ENCODE results near the gene GRAMD1A. TPM values are rescaled to one million over a fixed set of nuclear protein-coding genes. Genes with fewer than 3 reads are reported as not detected.

The GRAMD1A gene
- total RNA-seq, 1 experiment from 2014 or later, result 62.7 TPM

GRCh38 chr19:35051796-35052195 lies 51.7 kb downstream of the GRAMD1A start:
- H3K4me2 ChIP-seq, result no peak overlapping the region
- no peak overlapping the region for H3K27ac ChIP-seq
- DNase-seq, result no peak
- no peak for TF ChIP-seq CTCF (conservative IDR thresholded peaks at IDR 0.05)
- no peak for TF ChIP-seq EZH2 (IDR thresholded peaks at IDR 0.05; ENCODE audit: low read depth)
- no peak overlapping the region for H2AFZ ChIP-seq
- H3K4me3 ChIP-seq, result no peak overlapping the region
- H3K27me3 ChIP-seq (ENCODE audit: insufficient read depth, low read depth), result no peaks in the 10 kb centered on the region
- ChIA-PET CTCF (no interaction called here), POLR2A (ENCODE audit: unreplicated experiment) (no interaction called here)
- H3K9me3 ChIP-seq (ENCODE audit: insufficient read depth, low read depth), result no peaks in the 10 kb centered on the region
- H3F3A ChIP-seq (ENCODE audit: insufficient read depth, low read depth), result peaks cover 12% of the 10 kb centered on the region; the same call in 1 of the 2 replicates
- intact Hi-C loops (cut with micrococcal nuclease; ENCODE audit: unreplicated experiment), result no loop called here
- H3K9me2 ChIP-seq (ENCODE audit: insufficient read depth), result no peaks in the 10 kb centered on the region
- H4K20me1 ChIP-seq (ENCODE audit: insufficient read depth), result no peaks in the 10 kb centered on the region
- no peaks in the 10 kb centered on the region for H3K36me3 ChIP-seq (ENCODE audit: low read depth)
- no TSS peak for BruUV-seq (replicated peaks)
- peaks cover 10% of the 10 kb centered on the region for H3K4me1 ChIP-seq (replicated peaks; ENCODE audit: insufficient read depth)
- no peaks in the 10 kb centered on the region for H3K79me2 ChIP-seq (ENCODE audit: low read depth)

- Histone ChIP-seq H3F3A (ENCODE audit: insufficient read depth, low read depth) (peaks cover 12% of the 10 kb centered on the region; the same call in 1 of the 2 replicates), H2AFZ (no peak overlapping the region), H3K4me2 (no peak overlapping the region), H3K4me3 (no peak overlapping the region), H4K20me1 (ENCODE audit: insufficient read depth) (no peaks in the 10 kb centered on the region), H3K27ac (no peak overlapping the region), H3K36me3 (ENCODE audit: low read depth) (no peaks in the 10 kb centered on the region), H3K9me2 (ENCODE audit: insufficient read depth) (no peaks in the 10 kb centered on the region), H3K79me2 (ENCODE audit: low read depth) (no peaks in the 10 kb centered on the region), H3K27me3 (ENCODE audit: insufficient read depth, low read depth) (no peaks in the 10 kb centered on the region), H3K4me1 (replicated peaks; ENCODE audit: insufficient read depth) (peaks cover 10% of the 10 kb centered on the region), H3K9me3 (ENCODE audit: insufficient read depth, low read depth) (no peaks in the 10 kb centered on the region)
- no TSS peak for BruUV-seq (replicated peaks)
- intact Hi-C loops (cut with micrococcal nuclease; ENCODE audit: unreplicated experiment), result no loop called here
- ChIA-PET CTCF (interaction anchor here (0.7 kb wide), 1 partner anchor 8 kb away, joined by 3 read pairs; no protein-coding TSS in a partner anchor), POLR2A (ENCODE audit: unreplicated experiment) (no interaction called here)
- TF ChIP-seq CTCF (conservative IDR thresholded peaks at IDR 0.05), result no peak
- no peak for DNase-seq
These were observed 52.6 kb downstream of the GRAMD1A start for GRCh38 chr19:35052599-35053190.

- Histone ChIP-seq H3K9me3 (ENCODE audit: insufficient read depth, low read depth) (no peaks in the 10 kb centered on the region), H3K79me2 (ENCODE audit: low read depth) (no peaks in the 10 kb centered on the region), H2AFZ (no peak overlapping the region), H3F3A (ENCODE audit: insufficient read depth, low read depth) (peaks cover 12% of the 10 kb centered on the region; the same call in 1 of the 2 replicates), H3K4me1 (replicated peaks; ENCODE audit: insufficient read depth) (peaks cover 10% of the 10 kb centered on the region), H4K20me1 (ENCODE audit: insufficient read depth) (no peaks in the 10 kb centered on the region), H3K9me2 (ENCODE audit: insufficient read depth) (no peaks in the 10 kb centered on the region), H3K27me3 (ENCODE audit: insufficient read depth, low read depth) (no peaks in the 10 kb centered on the region), H3K4me3 (no peak overlapping the region), H3K36me3 (ENCODE audit: low read depth) (no peaks in the 10 kb centered on the region), H3K27ac (no peak overlapping the region), H3K4me2 (no peak overlapping the region)
- CTCF ChIA-PET, result no interaction called here
- TF ChIP-seq EZH2 (IDR thresholded peaks at IDR 0.05; ENCODE audit: low read depth) (no peak), CTCF (conservative IDR thresholded peaks at IDR 0.05) (no peak)
- no peak for DNase-seq
- intact Hi-C loops (cut with micrococcal nuclease; ENCODE audit: unreplicated experiment), result no loop called here
- POLR2A ChIA-PET (ENCODE audit: unreplicated experiment), result no interaction called here
- BruUV-seq (replicated peaks), result no TSS peak
These were observed 53.7 kb downstream of the GRAMD1A start for GRCh38 chr19:35053667-35054293.

Data from PC-9 (cell line).